ENCODE measurements around the gene LRRC32.
"Not testable (repeated sequence)": the region's sequence is repeated elsewhere in the genome, so short reads cannot be mapped to it uniquely, and the experiment has no call there.

Gene LRRC32

DNA sequence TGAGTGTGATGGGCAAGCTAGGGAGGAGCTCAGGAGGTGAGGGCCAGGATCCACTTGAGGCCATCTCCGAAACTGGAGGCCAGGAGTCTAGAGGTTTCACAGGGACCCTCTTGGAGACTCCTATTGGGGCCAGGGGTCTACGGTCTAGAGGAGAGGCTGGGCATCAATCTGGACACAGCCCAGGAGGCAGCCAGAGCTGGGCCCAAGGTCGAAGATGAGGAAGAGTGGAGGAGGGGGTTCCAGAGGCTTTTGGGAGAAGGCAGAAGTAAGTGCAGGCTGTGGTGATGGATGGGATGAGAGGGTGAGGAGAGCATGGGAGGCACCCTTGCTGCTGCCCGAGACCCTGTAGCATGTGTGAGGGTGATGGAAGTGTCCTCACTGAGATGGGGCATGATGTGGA lies 56.6 kb downstream of the LRRC32 start:
- DNase-seq (ENCODE audit: low read depth in 2 of 2) = no peak

DNA sequence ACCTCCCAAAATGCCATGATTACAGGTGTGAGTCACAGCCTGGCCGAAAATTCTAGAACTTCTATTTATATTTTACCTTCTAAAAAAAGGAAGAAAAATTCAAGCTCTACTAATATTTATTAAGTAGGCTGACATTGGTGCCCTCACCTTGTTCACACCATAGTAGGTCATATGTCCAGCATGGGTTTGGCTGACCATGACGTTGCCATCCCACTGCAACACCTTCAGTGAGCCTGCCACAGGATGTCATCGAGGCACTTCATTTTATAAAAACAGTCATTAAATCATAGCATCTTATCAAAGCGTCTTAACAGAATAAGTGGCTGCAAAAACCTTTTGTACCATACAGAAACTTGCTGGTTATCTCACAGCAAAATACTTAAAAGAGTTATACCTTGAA lies 58.3 kb downstream of the LRRC32 start:
- no peak for DNase-seq (ENCODE audit: low read depth in 2 of 2)

DNA sequence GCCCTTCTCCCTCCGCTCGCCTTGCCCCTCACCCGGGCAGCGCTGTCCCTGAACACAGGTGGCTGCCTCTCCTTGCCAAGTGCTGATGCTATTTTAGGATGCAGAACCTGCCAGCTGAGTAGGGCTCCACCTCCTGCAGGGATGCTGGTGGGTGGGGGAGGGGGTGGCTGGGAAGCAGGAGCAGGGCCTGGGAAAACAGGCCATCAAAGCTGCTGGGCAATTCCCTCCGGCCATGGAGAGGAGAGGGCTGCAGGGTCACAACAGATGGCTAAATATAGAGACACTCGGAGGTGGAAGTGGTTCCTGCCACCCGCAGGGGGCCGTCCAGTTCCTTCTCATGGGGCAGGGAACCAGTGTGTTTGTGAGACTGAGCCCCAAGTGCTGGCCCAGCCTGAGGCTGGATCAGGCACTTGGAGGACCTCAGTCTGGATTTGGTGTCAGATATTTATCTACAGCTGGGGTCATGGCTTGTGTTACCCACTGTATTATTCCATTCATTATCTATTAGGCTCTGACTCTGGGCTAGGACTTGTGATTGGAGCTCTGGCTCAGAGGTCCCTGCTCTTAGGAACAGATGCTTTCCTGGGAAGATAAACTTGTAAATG lies 59.6 kb downstream of the LRRC32 start:
- DNase-seq (ENCODE audit: low read depth in 2 of 2) = no peak

DNA sequence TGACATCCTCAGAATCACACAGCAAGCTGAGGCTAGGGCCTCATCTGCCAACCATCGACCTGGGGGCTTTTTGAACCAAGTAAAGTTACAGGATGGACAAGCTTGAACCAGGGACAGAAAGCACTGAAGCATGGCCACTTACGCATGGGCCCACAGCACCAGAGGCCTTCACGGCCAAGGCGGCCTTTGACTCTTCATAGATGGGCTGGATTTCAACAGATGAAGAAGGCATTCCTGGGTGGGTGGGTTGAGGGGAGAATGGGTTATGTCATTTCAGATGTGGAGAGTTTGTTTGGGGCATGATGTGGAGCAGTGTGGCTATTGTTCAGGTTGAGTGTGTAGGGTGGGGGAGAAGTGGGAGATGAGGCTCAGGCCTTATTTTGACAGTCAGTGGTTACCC lies 60.2 kb downstream of the LRRC32 start:
- no peak for DNase-seq (ENCODE audit: low read depth in 2 of 2)

DNA sequence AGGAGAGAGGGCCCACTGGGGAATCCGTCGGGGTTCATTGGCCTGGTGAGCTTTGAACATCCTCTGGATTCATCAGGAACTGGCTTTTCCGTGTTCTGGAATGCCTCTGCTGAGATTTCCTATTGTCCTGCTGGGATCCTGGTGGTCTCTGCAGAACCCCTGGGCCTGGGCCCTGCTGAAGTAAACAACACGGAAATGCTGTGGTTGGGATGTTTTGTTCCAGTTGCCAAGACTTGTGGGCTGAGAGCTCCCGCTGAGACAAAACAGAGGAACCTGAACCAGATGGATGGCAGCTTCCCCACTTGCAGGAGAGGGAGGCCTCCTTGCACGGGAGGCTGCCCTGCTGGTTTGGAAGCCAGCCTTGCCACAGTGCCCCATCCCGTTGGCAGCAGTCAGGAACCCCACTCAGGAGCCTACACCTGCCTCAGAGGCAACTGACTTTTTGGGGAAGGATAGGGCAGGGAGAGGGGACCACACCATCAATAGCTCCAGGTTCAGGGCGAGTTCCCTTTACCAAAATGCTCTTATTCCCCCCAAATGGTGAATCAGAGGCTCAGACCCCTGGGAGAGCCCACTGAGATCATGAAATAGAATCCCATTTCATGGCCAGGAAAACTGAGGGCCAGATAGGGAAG lies 60.7 kb downstream of the LRRC32 start:
- no peak for DNase-seq (ENCODE audit: low read depth in 2 of 2)

DNA sequence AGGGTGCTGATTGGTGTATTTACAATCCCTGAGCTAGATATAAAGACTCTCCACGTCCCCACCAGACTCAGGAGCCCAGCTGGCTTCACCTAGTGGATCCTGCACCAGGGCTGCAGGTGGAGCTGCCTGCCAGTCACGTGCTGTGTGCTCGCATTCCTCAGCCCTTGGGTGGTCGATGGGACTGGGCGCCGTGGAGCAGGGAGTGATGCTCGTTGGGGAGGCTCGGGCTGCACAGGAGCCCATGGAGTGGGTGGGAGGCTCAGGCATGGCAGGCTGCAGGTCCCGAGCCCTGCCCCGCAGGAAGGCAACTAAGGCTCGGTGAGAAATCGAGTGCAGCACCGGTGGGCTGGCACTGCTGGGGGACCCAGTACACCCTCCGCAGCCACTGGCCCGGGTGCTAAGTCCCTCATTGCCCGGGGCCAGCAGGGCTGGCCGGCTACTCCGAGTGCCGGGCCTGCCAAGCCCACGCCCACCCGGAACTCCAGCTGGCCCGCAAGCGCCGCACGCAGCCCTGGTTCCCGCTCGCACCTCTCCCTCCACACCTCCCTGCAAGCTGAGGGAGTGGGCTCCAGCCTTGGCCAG lies 61.6 kb downstream of the LRRC32 start:
- DNase-seq (ENCODE audit: low read depth in 2 of 2) = not testable (repeated sequence)

DNA sequence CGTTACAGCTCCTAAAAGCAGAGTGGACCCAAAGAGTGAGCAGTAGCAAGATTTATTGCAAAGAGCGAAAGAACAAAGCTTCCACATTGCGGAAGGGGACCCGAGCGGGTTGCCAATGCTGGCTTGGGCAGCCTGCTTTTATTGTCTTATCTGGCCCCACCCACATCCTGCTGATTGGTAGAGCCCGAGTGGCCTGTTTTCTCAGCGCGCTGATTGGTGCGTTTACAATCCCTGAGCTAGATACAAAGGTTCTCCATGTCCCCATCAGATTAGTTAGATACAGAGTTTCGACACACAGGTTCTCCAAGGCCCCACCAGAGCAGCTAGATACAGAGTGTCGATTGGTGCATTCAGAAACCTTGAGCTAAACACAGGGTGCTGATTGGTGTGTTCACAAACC lies 62.3 kb downstream of the LRRC32 start:
- not testable (repeated sequence) for DNase-seq (ENCODE audit: low read depth in 2 of 2)
